ENCODE data around the gene MTAP.

Gene MTAP

DNA sequence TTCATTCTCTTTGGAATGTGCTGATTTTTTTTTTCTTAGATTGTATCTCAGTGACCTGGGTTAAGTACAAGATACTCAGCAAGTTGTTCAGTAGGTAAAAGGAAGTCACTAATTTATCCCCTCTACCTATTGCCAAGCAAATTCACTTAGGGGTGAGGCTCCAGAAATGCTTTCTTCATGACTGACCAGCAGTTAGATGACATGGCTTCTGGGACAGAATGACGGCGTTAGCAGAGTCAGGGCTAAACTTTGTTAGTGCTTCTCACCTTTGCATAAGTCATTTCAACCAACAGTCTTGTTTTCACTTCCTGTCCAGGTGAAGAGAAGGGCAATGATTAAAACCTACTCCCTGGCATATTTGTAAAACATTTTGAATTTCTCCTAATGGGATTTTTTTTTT, 20.2 kb upstream of the MTAP start:
- no peak for TF ChIP-seq JUND (IDR thresholded peaks at IDR 0.05; ENCODE audit: low read depth)

DNA sequence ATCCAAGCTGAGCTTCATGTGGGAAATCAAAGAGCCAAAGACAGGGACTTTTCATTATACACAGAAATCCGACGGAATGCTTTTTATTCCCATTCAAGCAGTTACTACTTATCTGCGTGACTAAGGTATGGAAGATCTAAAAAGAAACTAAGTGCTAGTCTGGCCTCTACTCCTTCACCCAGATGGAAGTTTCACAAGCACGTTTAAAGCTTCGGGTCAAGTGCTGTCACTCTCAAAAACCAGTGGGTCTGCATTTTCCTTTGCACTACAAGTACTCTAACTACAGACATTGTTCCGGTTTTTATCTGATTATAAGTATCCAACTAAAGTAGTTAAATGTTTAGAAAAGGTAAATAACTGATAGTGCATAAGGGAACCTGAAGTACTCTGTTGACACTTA, 13.7 kb upstream of the MTAP start:
- in situ Hi-C loops (cut with HindIII; ENCODE audit: low pct_unique_long_range_greater_than_20kb, low sequenced_read_pairs) = no loop called here

More for the DNA sequence above, 20.2 kb upstream of the MTAP start:
- in situ Hi-C loops (cut with HindIII; ENCODE audit: low pct_unique_long_range_greater_than_20kb, low sequenced_read_pairs) = no loop called here
- peak in 1 of 2 experiments; percentile 4 for DNase-seq (ENCODE audit: low read depth in 1 of 2, low spot score in 1 of 2)

GRCh38 chr9:21789541-21790037, 12.8 kb upstream of the MTAP start:
- no peak for TF ChIP-seq JUND (IDR thresholded peaks at IDR 0.05; ENCODE audit: low read depth)
- in situ Hi-C loops (cut with HindIII; ENCODE audit: low pct_unique_long_range_greater_than_20kb, low sequenced_read_pairs) = no loop called here
- peak; percentile 29 to 89 for DNase-seq (ENCODE audit: low read depth in 1 of 2, low spot score in 1 of 2)

More for the DNA sequence above, 13.7 kb upstream of the MTAP start:
- DNase-seq (ENCODE audit: low read depth in 1 of 2, low spot score in 1 of 2) = peak in 1 of 2 experiments; percentile 23
- no peak for TF ChIP-seq JUND (IDR thresholded peaks at IDR 0.05; ENCODE audit: low read depth)

DNA sequence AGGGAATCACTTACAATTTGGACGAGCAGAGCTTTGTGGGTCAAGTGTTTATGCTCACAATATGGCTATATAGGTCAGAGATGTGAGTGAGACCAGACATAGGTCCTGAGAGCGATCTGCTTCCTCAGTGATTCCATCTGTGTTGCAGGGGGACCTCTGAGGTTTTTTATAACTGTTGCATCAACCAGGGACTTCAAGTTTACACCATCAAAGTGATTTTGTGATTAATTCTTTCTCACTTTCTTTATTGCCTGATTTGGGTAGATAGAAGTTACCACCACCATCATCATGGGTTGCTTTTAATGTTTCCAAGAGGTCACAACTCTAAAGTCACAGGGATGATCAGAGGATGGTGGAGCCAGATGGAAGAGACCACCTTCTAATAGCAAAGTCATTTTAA, 7.0 kb upstream of the MTAP start:
- DNase-seq (ENCODE audit: low read depth in 1 of 2, low spot score in 1 of 2) = no peak
- in situ Hi-C loops (cut with HindIII; ENCODE audit: low pct_unique_long_range_greater_than_20kb, low sequenced_read_pairs) = no loop called here
- no peak for TF ChIP-seq JUND (IDR thresholded peaks at IDR 0.05; ENCODE audit: low read depth)

DNA sequence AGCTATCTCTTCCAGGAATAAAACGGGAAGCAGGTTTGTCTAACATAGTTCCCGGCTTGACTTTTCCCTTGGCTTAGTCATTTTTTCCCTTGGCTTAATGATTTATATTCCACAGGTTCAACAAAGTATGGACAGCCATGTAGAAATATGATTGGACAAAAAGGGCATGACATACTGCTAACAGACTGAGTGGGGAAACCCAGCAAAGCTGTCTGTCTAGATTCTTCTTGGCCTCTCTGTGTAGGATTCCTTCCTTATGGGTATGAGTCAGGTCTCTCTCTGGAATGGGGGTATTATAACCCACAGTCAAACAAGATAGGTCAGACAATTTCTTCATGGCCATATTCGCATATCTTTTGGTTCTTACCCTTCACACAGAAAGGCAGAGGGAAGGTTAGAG, 5.7 kb upstream of the MTAP start:
- no peak for TF ChIP-seq JUND (IDR thresholded peaks at IDR 0.05; ENCODE audit: low read depth)
- no peak for DNase-seq (ENCODE audit: low read depth in 1 of 2, low spot score in 1 of 2)
- in situ Hi-C loops (cut with HindIII; ENCODE audit: low pct_unique_long_range_greater_than_20kb, low sequenced_read_pairs) = no loop called here

DNA sequence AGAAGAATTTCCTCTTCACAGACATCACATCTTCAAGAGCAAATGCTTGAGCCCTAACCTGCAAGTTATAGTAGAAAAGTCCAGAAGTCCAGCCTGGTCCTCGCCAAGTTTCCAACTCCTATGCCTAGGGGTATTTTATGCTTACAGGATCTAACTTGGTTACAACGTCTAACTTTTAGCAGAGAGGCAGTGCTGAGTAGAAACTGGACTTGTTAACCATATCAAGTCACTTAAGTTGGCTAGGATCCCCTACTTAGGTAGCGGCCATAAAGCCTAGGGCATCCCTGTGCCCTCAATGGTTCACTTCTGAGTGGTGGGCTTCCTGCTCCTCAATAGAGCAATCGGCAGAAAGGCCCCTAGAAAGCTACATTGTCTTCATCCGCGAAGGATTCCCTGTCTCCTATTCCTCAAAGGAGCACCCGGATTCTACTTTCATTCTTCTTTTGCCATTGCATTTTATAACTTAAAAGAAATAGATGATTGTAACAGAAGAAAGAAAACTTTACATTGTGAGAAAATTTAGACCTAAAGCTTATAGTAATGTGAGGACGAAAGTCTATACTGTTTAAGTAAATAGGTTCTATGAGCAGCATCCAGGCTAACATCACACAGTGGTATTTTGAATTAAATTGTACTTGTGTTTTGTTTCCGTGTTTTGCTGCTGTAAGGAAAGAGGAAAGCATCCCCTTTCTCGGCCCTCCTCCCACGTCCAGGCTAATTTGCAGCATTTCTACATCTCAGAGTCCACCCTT, 1.3 kb upstream of the MTAP start:
- in situ Hi-C loops (cut with HindIII; ENCODE audit: low pct_unique_long_range_greater_than_20kb, low sequenced_read_pairs) = no loop called here
- DNase-seq (ENCODE audit: low read depth in 1 of 2, low spot score in 1 of 2) = no peak
- TF ChIP-seq JUND (IDR thresholded peaks at IDR 0.05; ENCODE audit: low read depth) = no peak

GRCh38 chr9:21801683-21802417, 586 bp upstream of the MTAP start:
- in situ Hi-C loops (cut with HindIII; ENCODE audit: low pct_unique_long_range_greater_than_20kb, low sequenced_read_pairs) = no loop called here
- TF ChIP-seq JUND (IDR thresholded peaks at IDR 0.05; ENCODE audit: low read depth) = no peak
- peak; percentile 28 to 93 for DNase-seq (ENCODE audit: low read depth in 1 of 2, low spot score in 1 of 2)

GRCh38 chr9:21803649-21804048, 1.2 kb downstream of the MTAP start:
- no peak for DNase-seq (ENCODE audit: low read depth in 1 of 2, low spot score in 1 of 2)
- no peak for TF ChIP-seq JUND (IDR thresholded peaks at IDR 0.05; ENCODE audit: low read depth)
- in situ Hi-C loops (cut with HindIII; ENCODE audit: low pct_unique_long_range_greater_than_20kb, low sequenced_read_pairs) = no loop called here

DNA sequence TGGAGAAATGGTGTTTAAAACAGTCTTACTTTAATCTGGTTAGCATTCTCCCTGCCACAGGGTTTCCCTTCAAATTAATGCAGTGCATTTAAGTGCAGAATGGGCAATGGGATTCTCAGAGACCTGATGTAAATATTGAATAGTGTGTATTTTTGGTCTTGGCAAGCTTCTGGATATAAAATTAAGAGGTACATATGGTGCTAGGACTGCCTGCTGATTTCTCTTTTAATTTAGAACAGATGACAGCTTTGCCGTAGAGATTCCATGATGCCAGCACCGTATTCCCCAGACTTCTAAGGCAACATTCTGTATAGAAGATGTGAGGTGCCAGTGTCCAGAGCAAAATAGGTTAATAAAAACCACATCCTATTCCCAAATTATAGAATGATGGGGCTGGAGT, 1.9 kb downstream of the MTAP start:
- TF ChIP-seq JUND (IDR thresholded peaks at IDR 0.05; ENCODE audit: low read depth) = no peak
- no peak for DNase-seq (ENCODE audit: low read depth in 1 of 2, low spot score in 1 of 2)
- in situ Hi-C loops (cut with HindIII; ENCODE audit: low pct_unique_long_range_greater_than_20kb, low sequenced_read_pairs) = no loop called here

- DNase-seq (ENCODE audit: low read depth in 1 of 2, low spot score in 1 of 2) = no peak
- in situ Hi-C loops (cut with HindIII; ENCODE audit: low pct_unique_long_range_greater_than_20kb, low sequenced_read_pairs) = no loop called here
- no peak for TF ChIP-seq JUND (IDR thresholded peaks at IDR 0.05; ENCODE audit: low read depth)
These were observed 2.4 kb downstream of the MTAP start for GRCh38 chr9:21804791-21805190.

- no peak for TF ChIP-seq JUND (IDR thresholded peaks at IDR 0.05; ENCODE audit: low read depth)
- no peak for DNase-seq (ENCODE audit: low read depth in 1 of 2, low spot score in 1 of 2)
- in situ Hi-C loops (cut with HindIII; ENCODE audit: low pct_unique_long_range_greater_than_20kb, low sequenced_read_pairs) = no loop called here
These were observed 4.2 kb downstream of the MTAP start for GRCh38 chr9:21806644-21807043.

DNA sequence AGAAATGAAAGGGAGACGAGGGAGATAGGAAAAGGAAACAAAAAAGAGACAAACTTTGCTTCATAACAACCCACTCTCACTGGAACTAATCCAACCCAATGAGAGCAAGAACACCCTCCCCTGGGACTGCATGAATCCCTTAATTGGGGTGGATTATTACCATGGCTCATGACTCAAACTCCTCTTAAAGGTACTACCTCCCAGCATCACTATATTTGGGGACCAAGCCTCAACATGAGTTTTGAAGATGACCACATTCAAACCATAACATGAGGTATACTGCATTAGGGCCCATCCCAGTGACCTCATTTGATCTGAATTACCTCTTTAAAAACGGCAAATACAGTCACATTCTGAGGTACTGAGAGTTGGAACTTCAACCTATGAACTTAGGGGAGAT, 8.0 kb downstream of the MTAP start:
- in situ Hi-C loops (cut with HindIII; ENCODE audit: low pct_unique_long_range_greater_than_20kb, low sequenced_read_pairs) = no loop called here
- no peak for TF ChIP-seq JUND (IDR thresholded peaks at IDR 0.05; ENCODE audit: low read depth)
- DNase-seq (ENCODE audit: low read depth in 1 of 2, low spot score in 1 of 2) = no peak

GRCh38 chr9:21810881-21811280, 8.4 kb downstream of the MTAP start:
- TF ChIP-seq JUND (IDR thresholded peaks at IDR 0.05; ENCODE audit: low read depth) = no peak

More at GRCh38 chr9:21810881-21811280, 8.4 kb downstream of the MTAP start:
- in situ Hi-C loops (cut with HindIII; ENCODE audit: low pct_unique_long_range_greater_than_20kb, low sequenced_read_pairs) = no loop called here
- no peak for DNase-seq (ENCODE audit: low read depth in 1 of 2, low spot score in 1 of 2)

All from T47D (cell line).